ENCODE results near the gene USP54.

USP54 gene

GRCh38 chr10:73529089-73529832 lies 61.9 kb downstream of the USP54 start:
- peak; percentile 57 to 73 for DNase-seq

- DNase-seq: no peak
These were observed 68.9 kb downstream of the USP54 start for GRCh38 chr10:73522263-73522662.

- DNase-seq: no peak
These were observed 71.8 kb downstream of the USP54 start for GRCh38 chr10:73519336-73519735.

- no peak for DNase-seq
These were observed 73.8 kb downstream of the USP54 start for GRCh38 chr10:73517166-73517888.

GRCh38 chr10:73512207-73512743 lies 78.9 kb downstream of the USP54 start:
- no peak for DNase-seq

- DNase-seq: no peak
These were observed 81.4 kb downstream of the USP54 start for GRCh38 chr10:73509695-73510094.

GRCh38 chr10:73506491-73506890 lies 84.7 kb downstream of the USP54 start:
- DNase-seq: no peak

- DNase-seq: no peak
These were observed 85.1 kb downstream of the USP54 start for GRCh38 chr10:73506074-73506473.

GRCh38 chr10:73503037-73503436 lies 88.1 kb downstream of the USP54 start:
- DNase-seq: no peak

- no peak for DNase-seq
These were observed 89.5 kb downstream of the USP54 start for GRCh38 chr10:73501651-73502050.

- DNase-seq: no peak
These were observed 93.5 kb downstream of the USP54 start for GRCh38 chr10:73497623-73498022.

GRCh38 chr10:73495884-73496674 lies 95.1 kb downstream of the USP54 start, which contains the start of gene PPP3CB:
PPP3CB (minus strand) TSS chr10:73496024; CDS start chr10:73495889, 135 bp downstream.
- DNase-seq: peak; percentile 91 to 95

GRCh38 chr10:73495226-73495883 lies 95.8 kb downstream of the USP54 start:
- peak; percentile 24 to 78 for DNase-seq

- no peak for DNase-seq
These were observed 96.3 kb downstream of the USP54 start for GRCh38 chr10:73494877-73495225.

- DNase-seq: no peak
These were observed 96.9 kb downstream of the USP54 start for GRCh38 chr10:73494213-73494612.

- DNase-seq: no peak
These were observed 97.4 kb downstream of the USP54 start for GRCh38 chr10:73493781-73494180.

GRCh38 chr10:73486601-73487000 lies 104.5 kb downstream of the USP54 start:
- no peak for DNase-seq

GRCh38 chr10:73485320-73485719 lies 105.8 kb downstream of the USP54 start:
- no peak for DNase-seq

- DNase-seq: no peak
These were observed 111.0 kb downstream of the USP54 start for GRCh38 chr10:73480158-73480557.

GRCh38 chr10:73478636-73479035 lies 112.5 kb downstream of the USP54 start:
- DNase-seq: no peak

GRCh38 chr10:73471226-73471625 lies 119.9 kb downstream of the USP54 start:
- DNase-seq: no peak

- DNase-seq: no peak
These were observed 121.6 kb downstream of the USP54 start for GRCh38 chr10:73469579-73469978.

- DNase-seq: no peak
These were observed 123.9 kb downstream of the USP54 start for GRCh38 chr10:73467206-73467605.

All from NCI-H526 (cell line).